Activated T-cell treated with anti-CD3 and anti-CD28 coated beads for 48 hours (primary cell): ENCODE measurements around the gene CNNM1.

ENCODE experiments used
- DNase-seq: peaks from one replicate; pipeline ENCODE4 v3.0.0-alpha.2; 2020; ENCODE audit warnings: low read depth

The CNNM1 gene

DNA sequence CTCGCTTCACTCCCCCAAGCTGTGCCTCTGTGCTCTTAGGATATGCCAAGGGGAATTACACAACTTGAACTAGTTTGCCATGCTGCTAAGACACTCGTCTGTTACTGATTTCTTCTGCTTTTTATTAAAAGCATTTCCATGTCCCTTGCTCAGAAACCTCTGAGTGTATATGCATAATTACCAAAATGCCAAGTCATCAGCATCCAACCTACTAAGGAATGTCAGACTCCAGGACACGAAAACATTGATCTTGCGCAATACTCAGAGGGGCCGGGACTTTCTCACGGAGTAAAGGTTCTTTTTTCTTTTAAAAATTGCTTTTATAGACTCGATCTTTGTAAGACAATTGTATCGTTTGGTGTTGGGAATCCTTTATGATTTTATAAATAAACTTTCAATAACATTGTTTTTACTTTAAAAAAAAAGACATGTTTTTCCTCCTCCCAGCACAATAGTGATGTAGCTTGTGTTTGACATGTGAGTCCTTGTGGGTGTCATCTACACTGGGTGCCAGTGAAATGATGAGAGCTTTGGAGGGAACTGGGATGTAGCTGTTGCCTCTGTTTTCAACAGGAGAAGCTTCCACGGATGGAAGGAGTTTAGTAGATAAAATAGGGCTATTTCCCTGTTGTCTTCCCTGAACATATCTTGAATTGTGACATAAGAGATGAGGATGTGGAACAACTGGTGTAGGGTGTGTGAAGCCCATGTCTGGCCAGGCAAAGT is 43.6 kb downstream of the CNNM1 start:
- DNase-seq: no peak

DNA sequence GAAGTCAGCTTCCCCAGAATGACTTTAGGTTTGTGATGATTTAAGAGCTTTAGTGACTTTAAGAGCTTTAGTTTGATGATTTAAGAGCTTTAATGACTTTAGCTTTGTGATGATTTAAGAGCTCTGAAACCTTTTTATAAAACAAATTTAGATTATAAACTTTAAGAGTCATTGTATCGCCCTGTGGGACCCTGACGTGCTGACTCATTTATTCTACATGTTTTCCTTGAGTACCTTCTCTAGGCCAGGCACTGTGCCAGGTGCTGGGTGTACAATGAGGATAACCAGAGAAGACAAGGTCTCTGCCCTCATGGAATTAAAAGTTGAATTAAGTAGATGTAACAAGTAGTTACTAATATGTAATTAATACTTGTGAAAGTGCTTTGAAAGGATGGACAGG is 45.4 kb downstream of the CNNM1 start:
- no peak for DNase-seq

- DNase-seq: no peak
Measured at GRCh38 chr10:99374972-99375371, 45.8 kb downstream of the CNNM1 start.

- no peak for DNase-seq
Measured at GRCh38 chr10:99375426-99375825, 46.3 kb downstream of the CNNM1 start.

DNA sequence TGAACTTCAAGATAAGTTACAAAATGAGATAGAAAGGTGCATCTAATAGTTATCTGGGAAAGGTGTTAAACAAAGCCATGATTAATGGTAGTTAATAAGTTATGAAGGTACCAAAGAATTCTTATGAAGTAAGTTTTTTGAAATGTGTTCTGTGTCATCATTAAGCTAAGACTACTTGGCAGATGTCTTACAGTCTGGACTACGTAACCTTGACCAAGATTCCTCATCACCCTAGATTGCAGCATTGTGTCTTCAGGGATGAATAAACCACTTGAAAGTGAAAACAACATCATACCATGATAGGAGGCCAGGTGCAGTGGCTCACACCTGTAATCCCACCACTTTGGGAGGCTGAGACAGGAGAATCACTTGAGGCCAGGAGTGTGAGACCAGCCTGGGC is 53.0 kb downstream of the CNNM1 start:
- DNase-seq: no peak

GRCh38 chr10:99387071-99387470 is 57.9 kb downstream of the CNNM1 start:
- no peak for DNase-seq

DNA sequence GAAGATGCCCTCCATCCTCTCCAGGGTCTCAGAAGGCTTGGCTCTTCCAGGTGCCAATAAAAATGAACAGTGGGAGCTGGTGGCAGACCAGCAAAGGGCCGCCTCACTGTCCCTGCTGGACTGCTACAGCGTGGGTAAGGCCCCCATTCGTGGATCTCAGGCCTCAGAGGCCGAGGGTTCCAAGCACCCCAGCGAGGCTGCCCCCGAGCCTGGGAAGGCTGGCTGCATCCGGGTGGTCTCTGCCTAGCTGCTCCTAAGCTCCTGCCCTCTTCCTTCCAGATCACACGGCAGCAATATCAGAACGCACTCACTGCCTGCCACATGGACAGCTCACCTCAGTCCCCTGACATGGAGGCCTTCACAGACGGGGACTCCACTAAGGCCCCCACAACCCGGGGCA is 58.4 kb downstream of the CNNM1 start:
- DNase-seq: no peak

DNA sequence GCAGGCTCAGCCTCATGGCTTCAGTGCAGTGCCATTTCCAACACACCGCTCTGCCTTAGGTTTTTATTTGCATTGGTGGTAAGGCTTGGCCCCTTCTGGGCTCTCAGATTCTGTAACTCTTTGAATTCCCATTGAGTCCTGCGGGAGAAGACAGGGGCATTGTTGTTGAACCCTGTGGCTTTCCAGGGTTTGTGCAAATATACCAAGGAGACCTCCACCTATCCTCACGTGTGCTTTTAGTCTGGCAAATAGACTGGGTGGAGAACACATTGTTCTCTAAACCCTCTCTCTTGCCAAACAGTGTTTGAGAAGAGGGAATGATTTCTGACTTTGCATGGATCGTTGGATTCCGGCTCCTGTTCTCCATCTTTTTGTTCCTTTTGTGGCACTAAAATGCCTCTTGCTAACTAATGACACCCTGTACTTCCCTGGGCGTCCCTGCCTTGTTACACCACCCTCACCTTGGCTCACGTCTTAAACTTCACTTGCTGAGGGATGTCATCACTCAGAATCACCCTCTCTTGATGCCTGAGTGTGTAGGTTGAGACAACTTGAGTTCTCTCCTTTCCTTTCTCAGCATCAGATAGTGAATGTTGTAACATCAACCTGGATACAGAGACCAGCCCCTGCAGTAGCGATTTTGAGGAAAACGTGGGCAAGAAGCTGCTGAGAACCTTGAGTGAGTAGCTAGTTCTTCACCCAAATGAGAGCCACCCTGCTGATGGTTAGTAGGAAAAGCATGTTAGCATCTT is 60.7 kb downstream of the CNNM1 start:
- no peak for DNase-seq

DNA sequence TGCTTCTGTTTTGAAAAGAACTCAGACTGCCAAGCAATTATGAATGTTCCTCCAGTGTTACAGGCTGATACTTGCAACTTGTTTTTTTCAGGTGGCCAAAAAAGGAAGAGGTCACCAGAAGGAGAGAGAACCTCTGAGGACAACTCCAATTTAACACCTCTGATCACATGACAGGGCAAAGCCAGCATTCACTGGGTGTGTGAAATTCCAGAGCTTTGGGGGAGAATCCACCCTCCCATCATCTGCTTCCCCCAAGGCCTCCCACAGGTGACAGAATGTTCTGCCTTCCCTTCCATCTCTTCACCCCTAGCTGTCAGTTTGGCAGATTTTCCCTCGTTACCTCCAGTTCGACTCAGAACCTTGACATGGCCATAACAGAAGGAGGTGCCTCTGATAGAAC is 62.2 kb downstream of the CNNM1 start:
- DNase-seq: no peak

GRCh38 chr10:99393036-99393435 is 63.9 kb downstream of the CNNM1 start:
- no peak for DNase-seq

- DNase-seq: no peak
Measured at GRCh38 chr10:99393683-99394082, 64.5 kb downstream of the CNNM1 start.

- no peak for DNase-seq
Measured at GRCh38 chr10:99394256-99394655, 65.1 kb downstream of the CNNM1 start.

DNA sequence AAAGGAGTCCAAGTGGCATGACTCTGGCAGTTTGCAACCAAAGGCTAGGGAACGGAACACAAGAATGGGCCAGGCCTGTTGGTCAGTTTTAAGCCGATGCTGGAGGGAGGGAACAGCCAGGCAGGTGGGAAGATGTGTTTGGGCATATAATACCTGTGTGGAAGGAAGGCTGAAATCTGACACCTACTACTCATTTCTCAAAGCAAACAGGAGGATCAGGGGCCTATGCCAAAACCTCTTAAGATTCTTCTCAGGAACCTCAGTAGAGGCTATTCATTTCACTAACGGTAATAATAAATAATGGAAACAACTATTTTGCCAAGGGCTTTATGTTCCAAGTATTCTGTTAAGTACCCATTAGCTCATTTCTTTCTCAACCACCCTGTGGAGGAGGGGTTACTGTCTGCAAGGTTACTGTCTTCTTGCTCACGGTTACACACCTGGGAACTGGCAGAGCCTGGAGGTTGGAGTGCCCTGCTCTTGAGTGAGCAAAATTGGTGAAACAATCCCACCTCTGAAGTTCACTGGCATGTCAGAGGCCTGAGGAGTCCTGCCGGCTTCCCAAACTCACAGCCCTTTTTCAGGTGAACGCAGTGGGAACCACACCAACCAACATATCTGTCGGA is 65.7 kb downstream of the CNNM1 start:
- no peak for DNase-seq

GRCh38 chr10:99395750-99396445 is 66.7 kb downstream of the CNNM1 start:
- no peak for DNase-seq

GRCh38 chr10:99396471-99396870 is 67.3 kb downstream of the CNNM1 start:
- DNase-seq: no peak

- DNase-seq: no peak
Measured at GRCh38 chr10:99399664-99400063, 70.5 kb downstream of the CNNM1 start.

DNA sequence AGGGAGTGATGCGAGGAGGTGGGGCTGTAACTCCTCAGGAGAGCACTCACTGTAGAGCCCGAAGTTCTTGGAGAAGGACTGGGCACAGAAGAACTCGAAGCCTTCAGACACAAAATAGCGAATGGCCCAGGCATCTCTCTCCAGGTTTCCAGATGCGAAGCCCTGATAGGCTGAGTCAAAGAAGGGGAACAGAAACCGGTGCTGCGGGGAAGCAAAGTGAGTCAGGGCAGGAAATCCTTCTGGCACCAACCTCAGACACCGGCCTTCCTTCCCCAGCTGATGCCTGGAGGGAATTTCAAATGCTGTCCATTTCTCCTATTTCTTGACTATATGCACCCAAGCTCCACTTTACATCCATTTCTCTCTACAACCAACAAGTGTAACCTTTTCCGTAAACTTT is 74.5 kb downstream of the CNNM1 start:
- DNase-seq: no peak

- DNase-seq: no peak
Measured at GRCh38 chr10:99406149-99406548, 77.0 kb downstream of the CNNM1 start.

DNA sequence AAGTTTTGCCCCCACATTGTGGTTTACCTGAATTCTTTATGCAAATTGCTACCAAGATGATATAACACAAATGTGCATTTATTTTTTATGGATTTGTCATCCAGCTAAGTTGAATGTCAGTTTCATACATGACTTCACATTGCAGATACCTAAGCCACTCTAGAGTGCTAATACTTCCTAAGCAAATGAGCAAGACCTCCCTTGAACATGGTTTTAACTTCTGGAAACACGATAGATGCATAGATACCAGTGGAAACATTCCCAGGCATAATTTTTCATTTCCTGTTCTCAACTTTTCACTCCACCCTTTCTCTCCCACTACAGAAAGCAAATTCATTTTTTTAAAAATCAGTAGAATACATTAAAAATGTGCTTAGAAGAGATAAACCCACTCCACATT is 81.0 kb downstream of the CNNM1 start:
- no peak for DNase-seq

DNA sequence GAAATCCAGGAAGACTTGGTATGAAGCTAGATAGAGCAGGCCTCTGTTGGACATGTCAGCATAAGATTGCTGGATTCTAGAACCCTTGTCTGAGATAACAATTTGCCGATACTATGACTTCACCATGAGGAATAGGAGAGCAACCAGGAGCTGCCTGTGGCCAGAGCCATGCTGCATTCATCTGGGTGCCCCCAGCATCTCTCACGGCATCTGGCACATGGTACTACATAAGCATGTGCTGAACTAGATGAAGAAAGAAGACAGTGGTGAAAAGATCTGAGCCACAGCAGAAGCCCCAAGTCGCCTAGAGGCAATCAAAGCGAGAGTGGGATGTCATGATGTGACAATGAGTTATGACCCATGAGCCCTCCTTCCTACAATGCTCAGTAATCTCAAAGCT is 81.7 kb downstream of the CNNM1 start:
- DNase-seq: no peak

- no peak for DNase-seq
Measured at GRCh38 chr10:99411546-99411945, 82.4 kb downstream of the CNNM1 start.

- DNase-seq: no peak
Measured at GRCh38 chr10:99412099-99412498, 82.9 kb downstream of the CNNM1 start.
